ENCODE data around the gene HSD11B2.

Gene HSD11B2

GRCh38 chr16:67477960-67478554 is 47.1 kb downstream of the HSD11B2 start:
- peaks cover 45% of the 10 kb centered on the region for H3K4me1 Mint-ChIP-seq
- no peak overlapping the region for H3K27ac Mint-ChIP-seq
- H3K36me3 Mint-ChIP-seq (ENCODE audit: low read depth), result peaks cover 4% of the 10 kb centered on the region

GRCh38 chr16:67480833-67481560 is 50.1 kb downstream of the HSD11B2 start, which contains the start of gene ATP6V0D1:
TSS of gene ATP6V0D1 (minus strand) at chr16:67481157. CDS start at chr16:67481086, 71 bp downstream.
- H3K9me3 Mint-ChIP-seq, result no peaks in the 10 kb centered on the region
- H3K36me3 Mint-ChIP-seq (ENCODE audit: low read depth), result peaks cover 10% of the 10 kb centered on the region
- ATAC-seq (peak; percentile 91), DNase-seq (peak; percentile 100)
- H3K27me3 Mint-ChIP-seq, result no peaks in the 10 kb centered on the region
- peaks cover 39% of the 10 kb centered on the region for H3K4me1 Mint-ChIP-seq
- H3K4me3 Mint-ChIP-seq, result peak within 1 kb of the TSS; percentile 100
- peak within 1 kb of the TSS; percentile 98 for H3K27ac Mint-ChIP-seq

More at GRCh38 chr16:67477960-67478554, 47.1 kb downstream of the HSD11B2 start:
- ATAC-seq, result no peak
- no peak overlapping the region for H3K4me3 Mint-ChIP-seq
- DNase-seq, result no peak
- H3K27me3 Mint-ChIP-seq, result no peaks in the 10 kb centered on the region
- H3K9me3 Mint-ChIP-seq, result no peaks in the 10 kb centered on the region

- no peaks in the 10 kb centered on the region for H3K27me3 Mint-ChIP-seq
- H3K4me1 Mint-ChIP-seq, result peaks cover 33% of the 10 kb centered on the region
- DNase-seq (peak; percentile 69), ATAC-seq (peak; percentile 39)
- peak overlapping the region; percentile 98 for H3K27ac Mint-ChIP-seq
- peak overlapping the region; percentile 100 for H3K4me3 Mint-ChIP-seq
- peaks cover 10% of the 10 kb centered on the region for H3K36me3 Mint-ChIP-seq (ENCODE audit: low read depth)
- H3K9me3 Mint-ChIP-seq, result no peaks in the 10 kb centered on the region
Observed at GRCh38 chr16:67481561-67482232, 50.8 kb downstream of the HSD11B2 start.

- H3K4me3 Mint-ChIP-seq, result peak overlapping the region; percentile 100
- DNase-seq, result peak; percentile 30
- H3K9me3 Mint-ChIP-seq, result no peaks in the 10 kb centered on the region
- H3K27ac Mint-ChIP-seq, result peak overlapping the region; percentile 98
- H3K36me3 Mint-ChIP-seq (ENCODE audit: low read depth), result peaks cover 9% of the 10 kb centered on the region
- no peak for ATAC-seq
- no peaks in the 10 kb centered on the region for H3K27me3 Mint-ChIP-seq
- peaks cover 28% of the 10 kb centered on the region for H3K4me1 Mint-ChIP-seq
Observed at GRCh38 chr16:67482233-67482924, 51.5 kb downstream of the HSD11B2 start.

- Mint-ChIP-seq H3K4me3 (peak within 1 kb of the TSS; percentile 100), H3K9me3 (no peaks in the 10 kb centered on the region), H3K4me1 (peaks cover 28% of the 10 kb centered on the region), H3K27me3 (no peaks in the 10 kb centered on the region), H3K36me3 (ENCODE audit: low read depth) (peaks cover 11% of the 10 kb centered on the region), H3K27ac (peak within 1 kb of the TSS; percentile 98)
- DNase-seq (no peak), ATAC-seq (no peak)
Observed at GRCh38 chr16:67483150-67483549, 52.2 kb downstream of the HSD11B2 start, which contains the start of gene AGRP. TSS of gene AGRP (minus strand) at chr16:67483547. CDS start at chr16:67483398, 149 bp downstream.

- Mint-ChIP-seq H3K9me3 (no peaks in the 10 kb centered on the region), H3K27me3 (no peaks in the 10 kb centered on the region), H3K27ac (no peak overlapping the region), H3K4me1 (peaks cover 29% of the 10 kb centered on the region), H3K36me3 (ENCODE audit: low read depth) (peaks cover 11% of the 10 kb centered on the region), H3K4me3 (no peak overlapping the region)
- ATAC-seq (no peak), DNase-seq (no peak)
Observed at GRCh38 chr16:67483731-67484525, 53.0 kb downstream of the HSD11B2 start.

GRCh38 chr16:67486805-67487204 is 55.9 kb downstream of the HSD11B2 start:
- no peak for ATAC-seq
- Mint-ChIP-seq H3K4me3 (no peak overlapping the region), H3K36me3 (ENCODE audit: low read depth) (peaks cover 11% of the 10 kb centered on the region), H3K27ac (no peak overlapping the region), H3K4me1 (peaks cover 21% of the 10 kb centered on the region), H3K27me3 (no peaks in the 10 kb centered on the region), H3K9me3 (no peaks in the 10 kb centered on the region)
- DNase-seq, result no peak

Data from activated naive CD8-positive, alpha-beta T cell treated with anti-CD3 and anti-CD28 coated beads, Interleukin-2, amount 50 U/mL, for 24 hours (primary cell).